Measurements from ENCODE around the gene CLMN. TPM values are rescaled to one million over a fixed set of nuclear protein-coding genes. Genes with fewer than 3 reads are reported as not detected.
A peak's percentile ranks its signal among the peaks of the same experiment; 100 is the strongest.

Gene CLMN
- 3.5 and 4.2 TPM in 2 replicates for total RNA-seq

GRCh38 chr14:95319312-95320077, at the start of gene CLMN:
Gene CLMN (minus strand): TSS chr14:95319908. CDS start chr14:95319792, 116 bp downstream.

GRCh38 chr14:95157327-95158189, 162.2 kb downstream of the CLMN start, which contains the start of gene DICER1:
Gene DICER1 (minus strand): TSS chr14:95157529. CDS start chr14:95133458, 24,071 bp downstream.

Small RNA genes within 50 kb of the gene (small RNA-seq; reads per million reads assigned to genes)
- 1.4 reads per million, percentile 71 among the genes with 10 or more reads in this experiment for gene MIR3173

Other genes starting within 250 kb of the CLMN start
- gene DICER1, start 162.4 kb downstream of the CLMN start, total RNA-seq, result 42.8 and 46.3 TPM in 2 replicates
- 12.7 and 16.7 TPM in 2 replicates for gene SYNE3, start 196.7 kb upstream of the CLMN start, total RNA-seq
- 37.2 and 43.1 TPM in 2 replicates for gene GLRX5, start 215.1 kb upstream of the CLMN start, total RNA-seq

All from vein endothelial cell (primary cell).